ENCODE measurements around the gene ELF4.
A peak's percentile ranks its signal among the peaks of the same experiment; 100 is the strongest.

Gene ELF4

GRCh38 chrX:130139474-130140201 lies 29.3 kb upstream of the ELF4 start:
- TF ChIP-seq CTCF (conservative IDR thresholded peaks at IDR 0.05; ENCODE audit: low read length): no peak
- H3K4me3 ChIP-seq (ENCODE audit: low read length): no peak overlapping the region
- no peak for DNase-seq (ENCODE audit: low read depth)

- TF ChIP-seq CTCF (conservative IDR thresholded peaks at IDR 0.05; ENCODE audit: low read length): no peak
Observed at GRCh38 chrX:130136961-130137360, 26.7 kb upstream of the ELF4 start.

GRCh38 chrX:130136496-130136895 lies 26.2 kb upstream of the ELF4 start:
- DNase-seq (ENCODE audit: low read depth): no peak
- no peak overlapping the region for H3K4me3 ChIP-seq (ENCODE audit: low read length)
- TF ChIP-seq CTCF (conservative IDR thresholded peaks at IDR 0.05; ENCODE audit: low read length): no peak

More at GRCh38 chrX:130136961-130137360, 26.7 kb upstream of the ELF4 start:
- no peak overlapping the region for H3K4me3 ChIP-seq (ENCODE audit: low read length)
- DNase-seq (ENCODE audit: low read depth): no peak

GRCh38 chrX:130130990-130131389 lies 20.7 kb upstream of the ELF4 start:
- no peak overlapping the region for H3K4me3 ChIP-seq (ENCODE audit: low read length)
- DNase-seq (ENCODE audit: low read depth): no peak
- no peak for TF ChIP-seq CTCF (conservative IDR thresholded peaks at IDR 0.05; ENCODE audit: low read length)

- DNase-seq (ENCODE audit: low read depth): peak; percentile 69
- H3K4me3 ChIP-seq (ENCODE audit: low read length): no peak overlapping the region
- no peak for TF ChIP-seq CTCF (conservative IDR thresholded peaks at IDR 0.05; ENCODE audit: low read length)
Observed at GRCh38 chrX:130125091-130125874, 15.0 kb upstream of the ELF4 start.

GRCh38 chrX:130124577-130124976 lies 14.3 kb upstream of the ELF4 start:
- H3K4me3 ChIP-seq (ENCODE audit: low read length): no peak overlapping the region
- DNase-seq (ENCODE audit: low read depth): no peak
- no peak for TF ChIP-seq CTCF (conservative IDR thresholded peaks at IDR 0.05; ENCODE audit: low read length)

- H3K4me3 ChIP-seq (ENCODE audit: low read length): no peak overlapping the region; the same call in 1 of the 2 replicates
- no peak for DNase-seq (ENCODE audit: low read depth)
- no peak for TF ChIP-seq CTCF (conservative IDR thresholded peaks at IDR 0.05; ENCODE audit: low read length)
Observed at GRCh38 chrX:130121505-130121800, 11.2 kb upstream of the ELF4 start.

Data from AG10803 (cell line).